GM23248 (cell line): ENCODE data around the gene TTC23. TPM values are rescaled to one million over a fixed set of nuclear protein-coding genes. Genes with fewer than 3 reads are reported as not detected.

ENCODE experiments used
- DNase-seq: peaks from one replicate; pipeline ENCODE4 v3.0.0-alpha.2; 2015
- H2AFZ ChIP-seq: fragments of 200-600 bp; sonication (generic); 2 replicates; pipeline ENCODE4 v1.6.1; 2016; ENCODE audit warnings: antibody characterized with exemption
- H3F3A ChIP-seq: fragments of 200-600 bp; sonication (generic); 2 replicates; pipeline ENCODE4 v1.6.1; 2016; ENCODE audit warnings: mild to moderate bottlenecking, antibody characterized with exemption, mixed run types; ENCODE audit not compliant: insufficient read depth
- H3K27ac ChIP-seq: fragments of 200-600 bp; sonication (generic); 2 replicates; pipeline ENCODE4 v1.5.1; 2016; ENCODE audit warnings: mild to moderate bottlenecking
- H3K27me3 ChIP-seq: fragments of 200-600 bp; sonication (generic); replicated peaks from 2 replicates; pipeline ENCODE4 v1.6.1; 2016; ENCODE audit warnings: mild to moderate bottlenecking; ENCODE audit not compliant: insufficient read depth
- H3K36me3 ChIP-seq: fragments of 200-600 bp; sonication (generic); 2 replicates; pipeline ENCODE4 v1.6.1; 2016; ENCODE audit warnings: low read depth, mild to moderate bottlenecking
- H3K4me1 ChIP-seq: fragments of 200-600 bp; sonication (generic); 2 replicates; pipeline ENCODE4 v1.6.1; 2016; ENCODE audit warnings: mild to moderate bottlenecking; ENCODE audit not compliant: insufficient read depth
- H3K4me2 ChIP-seq: fragments of 200-600 bp; sonication (generic); one replicate; pipeline ENCODE4 v1.6.1; 2016; ENCODE audit warnings: mild to moderate bottlenecking; ENCODE audit not compliant: unreplicated experiment
- H3K4me3 ChIP-seq: fragments of 200-600 bp; sonication (generic); 2 replicates; pipeline ENCODE4 v1.5.1; 2016; ENCODE audit warnings: mild to moderate bottlenecking
- H3K79me2 ChIP-seq: fragments of 200-600 bp; sonication (generic); 2 replicates; pipeline ENCODE4 v1.6.1; 2016; ENCODE audit warnings: mild to moderate bottlenecking; ENCODE audit not compliant: insufficient read depth
- H3K9ac ChIP-seq: fragments of 200-600 bp; sonication (generic); 2 replicates; pipeline ENCODE4 v1.6.1; 2016; ENCODE audit warnings: mild to moderate bottlenecking
- H3K9me2 ChIP-seq: fragments of 200-600 bp; sonication (generic); 2 replicates; pipeline ENCODE4 v1.6.1; 2016; ENCODE audit warnings: mixed run types, mild to moderate bottlenecking, moderate library complexity; ENCODE audit not compliant: insufficient read depth
- H3K9me3 ChIP-seq: fragments of 200-600 bp; sonication (generic); one replicate; pipeline ENCODE4 v1.6.1; 2017; ENCODE audit warnings: low read depth
- H4K20me1 ChIP-seq: fragments of 200-600 bp; sonication (generic); 2 replicates; pipeline ENCODE4 v1.6.0; 2016; ENCODE audit not compliant: insufficient read depth
- EZH2 ChIP-seq: fragments of 200-600 bp; sonication (generic); IDR thresholded peaks from 2 replicates; pipeline ENCODE4 v1.6.1; 2018; ENCODE audit warnings: antibody characterized with exemption, mild to moderate bottlenecking; ENCODE audit not compliant: insufficient read depth, poor library complexity, severe bottlenecking
- EZH2phosphoT487 ChIP-seq: fragments of 200-600 bp; sonication (generic); IDR thresholded peaks from 2 replicates; pipeline ENCODE4 v1.6.1; 2018; ENCODE audit warnings: antibody characterized with exemption, moderate library complexity, mild to moderate bottlenecking, low read depth; ENCODE audit not compliant: insufficient read depth
- WGBS, 2 experiments: methylation state at CpG; one replicate each; pipeline ENCODE4 v1.1.6; 2015 to 2017; ENCODE audit warnings: low lambda C conversion rate in 2 of 2, low coverage in 1 of 2; ENCODE audit errors: missing lambda C conversion rate in 2 of 2; 5-methylcytosine and 5-hydroxymethylcytosine counted together
- in situ Hi-C: fragments of 300-500 bp; cut with MboI; formaldehyde crosslinking; loops from 2 replicates; pipeline ENCODE4 v1.15.0; 2020
- polyA plus RNA-seq: library from polyadenylated mRNA; unstranded; fragments of >200 nt; fragmentation: Nextera tagmentation; extraction: Ambion mirVana; gene quantifications from 2 replicates; pipeline ENCODE4 v1.2.1, GENCODE V29; 2016
- total RNA-seq: library from RNA; depleted of rRNA; stranded (reverse); fragments of >200 nt; shearing (Covaris generic); gene quantifications from 2 replicates; pipeline ENCODE4 v1.2.3, GENCODE V29; 2014

TTC23 gene
- total and polyA plus RNA-seq, 2 experiments from 2014 or later, result 10.8 to 18.6 TPM

GRCh38 chr15:99253381-99254090 lies 4.2 kb upstream of the TTC23 start:
- Histone ChIP-seq H3K27ac (peak overlapping the region; percentile 17), H4K20me1 (no peaks in the 10 kb centered on the region), H3K9me3 (no peaks in the 10 kb centered on the region), H3K4me1 (peaks cover 29% of the 10 kb centered on the region), H2AFZ (peak overlapping the region; percentile 45; the same call in 1 of the 2 replicates), H3K9ac (peak overlapping the region; percentile 2; the same call in 1 of the 2 replicates), H3K79me2 (peaks cover 17% of the 10 kb centered on the region), H3K27me3 (no peaks in the 10 kb centered on the region), H3F3A (peaks cover 37% of the 10 kb centered on the region), H3K4me3 (peak overlapping the region; percentile 28), H3K36me3 (no peaks in the 10 kb centered on the region; the same call in 1 of the 2 replicates), H3K9me2 (no peaks in the 10 kb centered on the region), H3K4me2 (peak overlapping the region; percentile 57)
- no peak for TF ChIP-seq EZH2phosphoT487
- TF ChIP-seq EZH2, result no peak
- in situ Hi-C loops, result loop anchor here (25.0 kb wide), 1 partner anchor 1084 kb away; the partner anchor contains the start of gene ADAMTS17
- WGBS, 2 experiments, result 77 to 78% methylated on average over 6 of the region's 6 CpGs
- DNase-seq, result peak; percentile 77

DNA sequence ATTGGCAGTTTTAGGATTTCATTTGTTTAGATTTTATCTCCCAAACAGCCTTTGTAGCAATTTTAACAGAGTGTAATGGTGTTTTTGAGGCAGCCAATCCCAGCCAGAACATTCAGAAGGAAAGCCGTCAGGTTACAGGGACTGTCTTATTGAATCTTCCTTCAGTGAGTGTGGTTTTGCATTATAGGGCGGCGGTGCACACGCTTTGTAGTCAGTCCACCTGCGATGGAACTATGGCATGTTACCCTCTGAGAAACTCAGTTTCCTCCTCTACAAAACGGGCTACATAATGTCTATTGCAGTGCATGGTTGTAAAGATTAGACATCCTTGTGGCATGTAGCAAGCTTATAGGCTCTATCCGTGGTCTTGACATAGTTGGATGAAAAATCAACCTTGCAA lies 2.9 kb upstream of the TTC23 start:
- no peaks in the 10 kb centered on the region for H4K20me1 ChIP-seq
- H3K4me3 ChIP-seq, result peak overlapping the region; percentile 84
- peak overlapping the region; percentile 90 for H3K4me2 ChIP-seq
- peaks cover 37% of the 10 kb centered on the region for H3F3A ChIP-seq
- no peaks in the 10 kb centered on the region; the same call in 1 of the 2 replicates for H3K36me3 ChIP-seq
- H3K27ac ChIP-seq, result no peak overlapping the region
- H3K27me3 ChIP-seq, result no peaks in the 10 kb centered on the region
- H3K9ac ChIP-seq, result no peak overlapping the region
- peaks cover 29% of the 10 kb centered on the region for H3K79me2 ChIP-seq
- TF ChIP-seq EZH2phosphoT487 (no peak), EZH2 (no peak)
- H2AFZ ChIP-seq, result peak overlapping the region; percentile 91; the same call in 1 of the 2 replicates
- WGBS, 2 experiments, result 69 to 70% methylated on average over 7 of the region's 7 CpGs
- H3K4me1 ChIP-seq, result peaks cover 36% of the 10 kb centered on the region
- in situ Hi-C loops, result loop anchor here (25.0 kb wide), 1 partner anchor 1085 kb away; the partner anchor contains the start of gene ADAMTS17
- H3K9me3 ChIP-seq, result no peaks in the 10 kb centered on the region
- no peaks in the 10 kb centered on the region for H3K9me2 ChIP-seq
- DNase-seq, result peak; percentile 2

GRCh38 chr15:99250857-99251841 lies 1.8 kb upstream of the TTC23 start, which contains the start of gene LRRC28:
Gene LRRC28 (plus strand): TSS chr15:99251481. CDS start chr15:99255958, 4,477 bp downstream.
- Histone ChIP-seq H3K27ac (peak within 1 kb of the TSS; percentile 86), H3K9me3 (no peaks in the 10 kb centered on the region), H3K9me2 (no peaks in the 10 kb centered on the region), H3K4me3 (peak within 1 kb of the TSS; percentile 99), H2AFZ (peak within 1 kb of the TSS; percentile 98), H3K27me3 (no peaks in the 10 kb centered on the region), H3F3A (peaks cover 37% of the 10 kb centered on the region), H4K20me1 (no peaks in the 10 kb centered on the region), H3K36me3 (no peaks in the 10 kb centered on the region), H3K4me1 (peaks cover 36% of the 10 kb centered on the region), H3K9ac (peak within 1 kb of the TSS; percentile 92), H3K79me2 (peaks cover 41% of the 10 kb centered on the region), H3K4me2 (peak within 1 kb of the TSS; percentile 95)
- TF ChIP-seq EZH2 (no peak), EZH2phosphoT487 (no peak)
- in situ Hi-C loops, result loop anchor here (25.0 kb wide), 1 partner anchor 1086 kb away; the partner anchor contains the start of gene ADAMTS17
- peak; percentile 100 for DNase-seq
- 1% methylated on average over 68 to 85 of the region's 90 CpGs for WGBS, 2 experiments

- no peak for DNase-seq
- H3K9me3 ChIP-seq, result no peaks in the 10 kb centered on the region
- H3K4me3 ChIP-seq, result peak overlapping the region; percentile 99
- H3F3A ChIP-seq, result peaks cover 37% of the 10 kb centered on the region
- H3K36me3 ChIP-seq, result no peaks in the 10 kb centered on the region
- peak overlapping the region; percentile 95 for H3K4me2 ChIP-seq
- WGBS, 2 experiments, result 0 to 2% methylated on average over 7 of the region's 7 CpGs
- peak overlapping the region; percentile 92 for H3K9ac ChIP-seq
- peaks cover 36% of the 10 kb centered on the region for H3K4me1 ChIP-seq
- H4K20me1 ChIP-seq, result no peaks in the 10 kb centered on the region
- in situ Hi-C loops, result loop anchor here (25.0 kb wide), 1 partner anchor 1087 kb away; the partner anchor contains the start of gene ADAMTS17
- no peaks in the 10 kb centered on the region for H3K9me2 ChIP-seq
- H2AFZ ChIP-seq, result peak overlapping the region; percentile 98
- H3K27ac ChIP-seq, result peak overlapping the region; percentile 86
- TF ChIP-seq EZH2, result no peak
- no peak for TF ChIP-seq EZH2phosphoT487
- H3K79me2 ChIP-seq, result peaks cover 48% of the 10 kb centered on the region
- no peaks in the 10 kb centered on the region for H3K27me3 ChIP-seq
These were observed 1.1 kb upstream of the TTC23 start for GRCh38 chr15:99250494-99250856.
